HL-60 (cell line): ENCODE measurements around the gene RBM45.

Experiments used
- DNase-seq, 2 experiments: peaks; one replicate each; pipeline ENCODE4 v3.0.0-alpha.2; 2010 to 2020; ENCODE audit warnings: low read depth in 1 of 2, low spot score in 1 of 2
- H3K27ac ChIP-seq: fragments of 250-450 bp; sonication (Bioruptor Pico); replicated peaks from 2 replicates; pipeline ENCODE4 v1.5.1; 2020; ENCODE audit warnings: mild to moderate bottlenecking, moderate library complexity
- H3K27me3 ChIP-seq: fragments of 250-450 bp; sonication (Bioruptor Pico); 2 replicates; pipeline ENCODE4 v1.5.1; 2021; ENCODE audit warnings: mild to moderate bottlenecking, moderate library complexity; ENCODE audit not compliant: insufficient read depth, poor library complexity, severe bottlenecking
- H3K4me3 ChIP-seq: replicated peaks from 2 replicates; pipeline ENCODE4 v1.5.1; 2011; ENCODE audit warnings: mild to moderate bottlenecking, control low read depth, low read length; ENCODE audit not compliant: insufficient read depth
- GABPA ChIP-seq: IDR thresholded peaks from 2 replicates; pipeline ENCODE4 v1.6.1; 2012; ENCODE audit warnings: low read depth
- POLR2AphosphoS5 ChIP-seq: IDR thresholded peaks from 2 replicates; pipeline ENCODE4 v1.6.1; 2012; ENCODE audit warnings: low read depth
- REST ChIP-seq: IDR thresholded peaks from 2 replicates; pipeline ENCODE4 v1.6.1; 2012; ENCODE audit warnings: low read depth; ENCODE audit not compliant: insufficient replicate concordance
- SPI1 ChIP-seq: IDR thresholded peaks from 2 replicates; pipeline ENCODE4 v1.6.1; 2012; ENCODE audit warnings: low read depth, mild to moderate bottlenecking, borderline replicate concordance
- TF ChIP-seq, protein P1 (sequence below): IDR thresholded peaks from one replicate; pipeline ENCODE4 v1.5.1; 2011; ENCODE audit warnings: low read length, control low read depth, inconsistent platforms; ENCODE audit not compliant: insufficient read depth

RBM45 gene

DNA sequence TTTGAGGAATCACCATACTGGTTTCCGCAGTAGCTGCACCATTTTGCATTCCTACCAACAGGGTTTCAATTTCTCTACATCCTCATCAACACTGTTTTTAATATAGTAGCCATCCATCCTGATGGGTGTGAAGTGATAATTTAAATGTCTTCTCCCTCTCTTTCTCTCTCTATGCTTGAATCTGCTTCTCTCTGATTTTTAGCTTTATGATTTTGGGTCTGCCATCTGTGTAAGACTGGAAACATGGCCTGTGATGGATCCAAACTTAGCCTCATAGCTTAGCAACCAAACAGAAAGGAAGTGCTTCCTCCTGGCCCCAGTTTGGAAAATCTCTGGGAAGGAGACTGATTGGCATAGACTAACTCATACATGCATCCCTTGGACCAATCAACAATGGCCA lies 48.4 kb downstream of the RBM45 start:
- TF ChIP-seq POLR2AphosphoS5 (no peak), SPI1 (no peak), GABPA (no peak), REST (no peak)
- TF ChIP-seq, protein P1, sequence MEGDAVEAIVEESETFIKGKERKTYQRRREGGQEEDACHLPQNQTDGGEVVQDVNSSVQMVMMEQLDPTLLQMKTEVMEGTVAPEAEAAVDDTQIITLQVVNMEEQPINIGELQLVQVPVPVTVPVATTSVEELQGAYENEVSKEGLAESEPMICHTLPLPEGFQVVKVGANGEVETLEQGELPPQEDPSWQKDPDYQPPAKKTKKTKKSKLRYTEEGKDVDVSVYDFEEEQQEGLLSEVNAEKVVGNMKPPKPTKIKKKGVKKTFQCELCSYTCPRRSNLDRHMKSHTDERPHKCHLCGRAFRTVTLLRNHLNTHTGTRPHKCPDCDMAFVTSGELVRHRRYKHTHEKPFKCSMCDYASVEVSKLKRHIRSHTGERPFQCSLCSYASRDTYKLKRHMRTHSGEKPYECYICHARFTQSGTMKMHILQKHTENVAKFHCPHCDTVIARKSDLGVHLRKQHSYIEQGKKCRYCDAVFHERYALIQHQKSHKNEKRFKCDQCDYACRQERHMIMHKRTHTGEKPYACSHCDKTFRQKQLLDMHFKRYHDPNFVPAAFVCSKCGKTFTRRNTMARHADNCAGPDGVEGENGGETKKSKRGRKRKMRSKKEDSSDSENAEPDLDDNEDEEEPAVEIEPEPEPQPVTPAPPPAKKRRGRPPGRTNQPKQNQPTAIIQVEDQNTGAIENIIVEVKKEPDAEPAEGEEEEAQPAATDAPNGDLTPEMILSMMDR = no peak
- Histone ChIP-seq H3K27ac (no peak overlapping the region), H3K27me3 (peaks cover 4% of the 10 kb centered on the region), H3K4me3 (no peak overlapping the region)
- no peak for DNase-seq

DNA sequence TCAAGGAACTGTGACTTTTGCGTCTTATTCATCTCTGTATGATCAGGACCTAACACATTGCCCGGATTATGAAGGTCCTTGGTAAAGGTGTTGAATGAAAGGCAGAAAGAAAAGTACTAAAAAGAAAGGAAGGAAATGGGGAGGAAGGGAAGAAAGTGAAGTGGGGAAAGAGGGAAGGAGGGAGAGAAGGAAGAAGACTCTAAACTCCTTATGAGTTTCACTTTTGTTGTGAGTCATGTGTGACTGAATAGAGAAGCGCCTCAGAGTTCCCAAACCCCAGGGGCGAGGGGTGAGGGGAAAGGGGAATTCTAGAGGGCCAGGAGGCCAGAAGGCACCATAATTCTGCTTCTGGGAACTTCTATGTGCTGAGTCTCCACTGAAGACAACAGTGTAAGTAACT lies 51.2 kb downstream of the RBM45 start:
- Histone ChIP-seq H3K27ac (no peak overlapping the region), H3K27me3 (peaks cover 4% of the 10 kb centered on the region), H3K4me3 (no peak overlapping the region)
- no peak for DNase-seq
- TF ChIP-seq REST (no peak), GABPA (no peak), SPI1 (no peak), POLR2AphosphoS5 (no peak)
- TF ChIP-seq, protein P1 = no peak

- H3K27me3 ChIP-seq = peaks cover 4% of the 10 kb centered on the region
- TF ChIP-seq POLR2AphosphoS5 = no peak
- TF ChIP-seq GABPA = no peak
- TF ChIP-seq SPI1 = no peak
- TF ChIP-seq REST = no peak
- TF ChIP-seq, protein P1 = no peak
- H3K27ac ChIP-seq = no peak overlapping the region
- no peak overlapping the region for H3K4me3 ChIP-seq
- no peak for DNase-seq
Measured at GRCh38 chr2:178163911-178164310, 51.7 kb downstream of the RBM45 start.
